Measurements from ENCODE around the gene UBR1. TPM values are rescaled to one million over a fixed set of nuclear protein-coding genes. Genes with fewer than 3 reads are reported as not detected.

UBR1 gene
- total RNA-seq = 22.5 and 39.8 TPM in 2 replicates

DNA sequence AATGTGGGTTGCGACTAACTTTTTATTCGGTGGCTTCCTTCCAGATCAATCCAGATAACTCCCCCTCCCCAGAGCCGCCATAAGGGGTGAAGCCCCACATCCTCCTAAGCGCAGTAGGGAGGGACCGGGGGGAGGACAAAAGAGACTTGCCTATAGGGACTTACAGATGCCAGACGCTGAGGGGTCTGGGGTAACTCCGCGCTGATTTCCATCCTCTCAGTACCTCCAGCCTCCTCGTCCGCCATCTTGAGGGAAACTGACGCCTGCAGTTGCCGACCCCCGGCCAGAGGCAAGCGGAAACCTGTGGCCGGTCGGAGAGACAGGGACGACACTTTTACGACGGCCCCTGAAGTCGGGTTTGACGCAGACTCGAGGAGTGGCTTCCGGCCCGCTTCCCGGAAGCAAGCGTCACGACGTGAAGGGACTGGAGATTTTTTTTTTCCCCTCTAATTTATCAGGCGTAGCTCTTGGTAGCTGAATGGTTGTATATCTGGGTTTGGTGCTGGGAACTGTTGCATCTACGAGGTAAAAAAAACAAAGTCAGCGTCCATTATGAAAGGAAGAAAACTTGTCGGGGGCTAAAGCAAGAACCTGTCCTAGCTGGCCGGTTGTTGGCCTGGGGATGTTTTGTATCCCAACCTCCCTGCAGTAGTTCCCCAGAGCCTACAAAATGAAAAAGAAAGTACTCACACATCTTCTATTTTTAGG lies at the start of gene UBR1:
Gene UBR1, minus strand, starts transcription at position 261 of the 708 bp plus-strand sequence. Its CDS starts 16 bp downstream, at position 245.

DNA sequence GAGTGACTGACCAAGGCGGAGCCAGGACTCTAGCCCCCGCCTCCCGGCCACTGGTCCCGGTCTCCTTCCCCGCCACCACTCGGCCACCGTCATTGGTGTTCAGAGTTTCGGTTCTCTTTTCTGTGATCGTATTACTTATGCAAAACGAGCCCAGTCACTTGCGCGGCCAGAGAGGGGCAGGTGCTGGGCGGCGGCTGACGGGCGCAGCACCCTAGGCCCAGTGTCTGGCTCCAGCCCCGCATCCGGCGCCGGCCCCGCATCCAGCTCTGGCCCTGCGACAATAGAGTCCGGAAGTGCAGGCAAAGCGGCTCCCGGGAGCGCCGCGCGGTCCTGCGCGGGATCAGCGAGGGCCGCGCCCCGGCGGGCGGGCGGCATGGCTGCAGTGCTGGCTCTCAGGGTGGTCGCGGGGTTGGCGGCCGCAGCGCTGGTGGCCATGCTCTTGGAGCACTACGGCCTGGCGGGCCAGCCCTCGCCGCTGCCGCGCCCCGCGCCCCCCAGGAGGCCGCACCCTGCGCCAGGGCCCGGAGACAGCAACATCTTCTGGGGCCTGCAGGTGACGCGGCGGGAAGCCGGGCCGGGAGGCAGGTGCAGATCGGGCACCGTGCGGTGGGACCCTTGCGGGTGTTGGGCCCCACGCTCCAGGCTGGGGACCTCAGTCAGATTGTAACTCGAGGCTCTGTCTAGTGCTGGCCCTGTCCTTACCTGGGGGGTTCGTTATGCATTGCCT lies 27.8 kb upstream of the UBR1 start, which contains the start of gene TMEM62:
Gene TMEM62, plus strand, starts transcription at position 157 of the 727 bp plus-strand sequence. Its CDS starts 217 bp downstream, at position 374.

GRCh38 chr15:42920519-42921341 lies 185.1 kb downstream of the UBR1 start, which contains the start of gene TTBK2:
Gene TTBK2, minus strand, starts transcription at chr15:42920778. Its CDS starts 42,161 bp downstream, at chr15:42878617.

Other genes starting within 250 kb of the UBR1 start
- 10.4 and 11.9 TPM in 2 replicates for gene TTBK2, start 185.3 kb downstream of the UBR1 start, total RNA-seq
- gene TMEM62, start 27.5 kb upstream of the UBR1 start, total RNA-seq = 15.1 and 16.3 TPM in 2 replicates
- 105 and 121 TPM in 2 replicates for gene CCNDBP1, start 79.4 kb upstream of the UBR1 start, total RNA-seq
- not detected in 2 replicates for gene EPB42, start 115.0 kb upstream of the UBR1 start, total RNA-seq
- gene TGM5, start 160.9 kb upstream of the UBR1 start, total RNA-seq = not detected in 2 replicates
- not detected in 2 replicates for gene TGM7, start 196.2 kb upstream of the UBR1 start, total RNA-seq
- 4.6 and 5.5 TPM in 2 replicates for gene LCMT2, start 224.5 kb upstream of the UBR1 start, total RNA-seq